ENCODE results near the gene D2HGDH.

- no peak for TF ChIP-seq CTCF (IDR thresholded peaks at IDR 0.05; ENCODE audit: low read length)
- TF ChIP-seq EZH2 (optimal IDR thresholded peaks at IDR 0.05; ENCODE audit: low read depth, low read length): no peak
Measured at GRCh38 chr2:241811201-241811951, 76.9 kb downstream of the D2HGDH start.
